HEK293 (cell line): Measurements from ENCODE around the gene LMBRD2.
"Not testable (repeated sequence)": the region's sequence is repeated elsewhere in the genome, so short reads cannot be mapped to it uniquely, and the experiment has no call there.

ENCODE experiments used
- CTCF ChIA-PET: fragments of 350-600 bp; formaldehyde crosslinking; extraction: SDS; loops from one replicate; lab custom pipeline; 2021; ENCODE audit warnings: antibody characterized with exemption; lab: Yijun Ruan, JAX
- POLR2A ChIA-PET: fragments of 300-600 bp; formaldehyde crosslinking; extraction: SDS; loops from one replicate; lab custom pipeline; 2020; ENCODE audit warnings: antibody characterized with exemption, inconsistent platforms; lab: Yijun Ruan, JAX
- H3K27ac ChIP-seq: fragments of 200-500 bp; sonication (Bioruptor generic); 2 replicates; pipeline ENCODE4 v1.5.1; 2014; ENCODE audit warnings: low read depth, low read length, control low read depth, inconsistent platforms; ENCODE audit errors: extremely low read depth
- H3K36me3 ChIP-seq, 2 experiments: fragments of 200-500 bp in 1 of 2; sonication (Bioruptor generic) in 1 of 2; 1 replicate in 1 of 2; 2 replicates in 1 of 2; pipeline ENCODE4 v1.5.1; 2014 to 2017; ENCODE audit warnings: inconsistent platforms in 2 of 2, low read length in 2 of 2; ENCODE audit not compliant: control insufficient read depth in 2 of 2, insufficient read depth in 1 of 2
- H3K4me1 ChIP-seq: fragments of 200-500 bp; sonication (Bioruptor generic); 2 replicates; pipeline ENCODE4 v1.5.1; 2014; ENCODE audit warnings: mild to moderate bottlenecking, low read length, inconsistent platforms; ENCODE audit not compliant: control insufficient read depth, insufficient read depth
- H3K4me3 ChIP-seq: 2 replicates; pipeline ENCODE4 v1.5.1; 2011; ENCODE audit warnings: low read depth, mild to moderate bottlenecking, control low read depth, low read length, moderate library complexity
- H3K9me3 ChIP-seq: fragments of 200-500 bp; sonication (Bioruptor generic); 2 replicates; pipeline ENCODE4 v1.5.1; 2014; ENCODE audit warnings: low read depth, low read length, inconsistent platforms; ENCODE audit not compliant: control insufficient read depth, insufficient read depth
- SETDB1 ChIP-seq: IDR thresholded peaks from one replicate; pipeline ENCODE4 v1.6.1; 2017; ENCODE audit warnings: mild to moderate bottlenecking, low read length, moderate library complexity, mixed read lengths; ENCODE audit not compliant: insufficient read length
- SP2 ChIP-seq: fragments of 450-650 bp; formaldehyde crosslinking; IDR thresholded peaks from 2 replicates; pipeline ENCODE4 v1.5.1; 2016; ENCODE audit warnings: missing biosample characterization, missing genetic modification characterization
- SP7 ChIP-seq: fragments of 450-650 bp; formaldehyde crosslinking; IDR thresholded peaks from 2 replicates; pipeline ENCODE4 v1.5.1; 2016; ENCODE audit warnings: missing biosample characterization, missing genetic modification characterization
- ZBTB7A ChIP-seq: fragments of 450-650 bp; formaldehyde crosslinking; IDR thresholded peaks from 2 replicates; pipeline ENCODE4 v1.5.1; 2016; ENCODE audit warnings: low read depth, missing biosample characterization, missing genetic modification characterization
- ZNF138 ChIP-seq: fragments of 450-650 bp; formaldehyde crosslinking; IDR thresholded peaks from 2 replicates; pipeline ENCODE4 v1.5.1; 2016; ENCODE audit warnings: missing biosample characterization, missing genetic modification characterization, borderline replicate concordance
- ZNF146 ChIP-seq: fragments of 450-650 bp; formaldehyde crosslinking; IDR thresholded peaks from 2 replicates; pipeline ENCODE4 v1.5.1; 2016; ENCODE audit warnings: missing biosample characterization, missing genetic modification characterization
- ZNF19 ChIP-seq: fragments of 450-650 bp; formaldehyde crosslinking; IDR thresholded peaks from 2 replicates; pipeline ENCODE4; 2016; ENCODE audit warnings: missing biosample characterization, missing genetic modification characterization, low read depth
- ZNF280D ChIP-seq: fragments of 450-650 bp; formaldehyde crosslinking; IDR thresholded peaks from 2 replicates; pipeline ENCODE4 v1.5.1; 2016; ENCODE audit warnings: missing biosample characterization, missing genetic modification characterization
- ZNF335 ChIP-seq: fragments of 450-650 bp; formaldehyde crosslinking; conservative IDR thresholded peaks from 2 replicates; pipeline ENCODE4 v1.5.1; 2016; ENCODE audit warnings: missing biosample characterization, missing genetic modification characterization
- ZNF394 ChIP-seq: fragments of 450-650 bp; formaldehyde crosslinking; IDR thresholded peaks from 2 replicates; pipeline ENCODE4 v1.5.1; 2016; ENCODE audit warnings: missing biosample characterization, missing genetic modification characterization, mild to moderate bottlenecking, moderate library complexity, borderline replicate concordance
- ZNF580 ChIP-seq: fragments of 450-650 bp; formaldehyde crosslinking; IDR thresholded peaks from 2 replicates; pipeline ENCODE4 v1.5.1; 2016; ENCODE audit warnings: missing biosample characterization, missing genetic modification characterization
- ZNF621 ChIP-seq: fragments of 450-650 bp; formaldehyde crosslinking; IDR thresholded peaks from 2 replicates; pipeline ENCODE4 v1.5.1; 2017; ENCODE audit warnings: missing biosample characterization, missing genetic modification characterization
- ZNF701 ChIP-seq: fragments of 450-650 bp; formaldehyde crosslinking; IDR thresholded peaks from 2 replicates; pipeline ENCODE4 v1.5.1; 2016; ENCODE audit warnings: missing biosample characterization, missing genetic modification characterization
- ZNF747 ChIP-seq: fragments of 450-650 bp; formaldehyde crosslinking; IDR thresholded peaks from 2 replicates; pipeline ENCODE4 v1.5.1; 2016; ENCODE audit warnings: missing biosample characterization, missing genetic modification characterization
- ZNF843 ChIP-seq: fragments of 450-650 bp; formaldehyde crosslinking; IDR thresholded peaks from 2 replicates; pipeline ENCODE4 v1.5.1; 2016; ENCODE audit warnings: missing biosample characterization, missing genetic modification characterization
- TF ChIP-seq, protein P1 (sequence below): fragments of 450-650 bp; formaldehyde crosslinking; IDR thresholded peaks from 2 replicates; pipeline ENCODE4 v1.5.1; 2016; ENCODE audit warnings: missing biosample characterization, missing genetic modification characterization, borderline replicate concordance

The LMBRD2 gene

DNA sequence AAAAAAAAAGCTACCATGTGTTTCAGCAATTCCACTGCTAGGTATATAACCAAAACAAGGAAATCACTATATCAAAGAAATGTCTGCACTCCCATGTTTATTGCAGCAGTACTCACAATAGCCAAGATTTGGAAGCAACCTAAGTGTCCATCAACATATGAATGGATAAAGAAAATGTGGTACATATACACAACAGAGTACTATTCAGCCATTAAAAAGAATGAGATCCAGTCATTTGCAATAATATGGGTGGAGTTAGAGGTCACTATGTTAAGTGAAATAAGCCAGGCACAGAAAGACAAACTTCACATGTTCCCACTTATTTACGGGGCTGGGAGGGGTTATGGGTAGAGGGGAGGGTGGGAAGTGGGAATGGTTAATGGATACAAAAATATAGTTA lies 18.7 kb downstream of the LMBRD2 start:
- ChIA-PET POLR2A (interaction anchor here (0.5 kb wide), 1 partner anchor 20 kb away, joined by 4 read pairs; no protein-coding TSS in a partner anchor), CTCF (interaction anchor here (0.6 kb wide), 2 partner anchors 74 to 105 kb away, joined by 3 read pairs; no protein-coding TSS in a partner anchor)
- TF ChIP-seq ZNF146 (tag by site-specific recombination): peak; percentile 60
- H3K9me3 ChIP-seq, H3K4me1 ChIP-seq, H3K27ac ChIP-seq, H3K4me3 ChIP-seq: not testable (repeated sequence)
- peaks cover 0 to 12% of the 10 kb centered on the region in 2 experiments; a peak in 1 of 3 replicates for H3K36me3 ChIP-seq

GRCh38 chr5:36129666-36130065 lies 22.0 kb downstream of the LMBRD2 start:
- not testable (repeated sequence) for H3K36me3 ChIP-seq
- CTCF ChIA-PET: interaction anchor here (0.7 kb wide), 1 partner anchor 11 kb away, joined by 6 read pairs; no protein-coding TSS in a partner anchor

GRCh38 chr5:36128795-36129194 lies 22.9 kb downstream of the LMBRD2 start:
- Histone ChIP-seq H3K9me3 (no peaks in the 10 kb centered on the region), H3K4me1 (no peaks in the 10 kb centered on the region), H3K27ac (no peak overlapping the region), H3K4me3 (no peak overlapping the region), H3K36me3 (peaks cover 0 to 6% of the 10 kb centered on the region in 2 experiments; a peak in 1 of 3 replicates)
- TF ChIP-seq SETDB1: no peak
- TF ChIP-seq ZNF335: no peak
- no peak for TF ChIP-seq ZNF843
- TF ChIP-seq ZNF394: no peak
- no peak for TF ChIP-seq ZBTB7A (tag by site-specific recombination)
- no peak for TF ChIP-seq SP2 (tag by site-specific recombination)
- no peak for TF ChIP-seq ZNF747 (tag by site-specific recombination)
- TF ChIP-seq, protein P1, sequence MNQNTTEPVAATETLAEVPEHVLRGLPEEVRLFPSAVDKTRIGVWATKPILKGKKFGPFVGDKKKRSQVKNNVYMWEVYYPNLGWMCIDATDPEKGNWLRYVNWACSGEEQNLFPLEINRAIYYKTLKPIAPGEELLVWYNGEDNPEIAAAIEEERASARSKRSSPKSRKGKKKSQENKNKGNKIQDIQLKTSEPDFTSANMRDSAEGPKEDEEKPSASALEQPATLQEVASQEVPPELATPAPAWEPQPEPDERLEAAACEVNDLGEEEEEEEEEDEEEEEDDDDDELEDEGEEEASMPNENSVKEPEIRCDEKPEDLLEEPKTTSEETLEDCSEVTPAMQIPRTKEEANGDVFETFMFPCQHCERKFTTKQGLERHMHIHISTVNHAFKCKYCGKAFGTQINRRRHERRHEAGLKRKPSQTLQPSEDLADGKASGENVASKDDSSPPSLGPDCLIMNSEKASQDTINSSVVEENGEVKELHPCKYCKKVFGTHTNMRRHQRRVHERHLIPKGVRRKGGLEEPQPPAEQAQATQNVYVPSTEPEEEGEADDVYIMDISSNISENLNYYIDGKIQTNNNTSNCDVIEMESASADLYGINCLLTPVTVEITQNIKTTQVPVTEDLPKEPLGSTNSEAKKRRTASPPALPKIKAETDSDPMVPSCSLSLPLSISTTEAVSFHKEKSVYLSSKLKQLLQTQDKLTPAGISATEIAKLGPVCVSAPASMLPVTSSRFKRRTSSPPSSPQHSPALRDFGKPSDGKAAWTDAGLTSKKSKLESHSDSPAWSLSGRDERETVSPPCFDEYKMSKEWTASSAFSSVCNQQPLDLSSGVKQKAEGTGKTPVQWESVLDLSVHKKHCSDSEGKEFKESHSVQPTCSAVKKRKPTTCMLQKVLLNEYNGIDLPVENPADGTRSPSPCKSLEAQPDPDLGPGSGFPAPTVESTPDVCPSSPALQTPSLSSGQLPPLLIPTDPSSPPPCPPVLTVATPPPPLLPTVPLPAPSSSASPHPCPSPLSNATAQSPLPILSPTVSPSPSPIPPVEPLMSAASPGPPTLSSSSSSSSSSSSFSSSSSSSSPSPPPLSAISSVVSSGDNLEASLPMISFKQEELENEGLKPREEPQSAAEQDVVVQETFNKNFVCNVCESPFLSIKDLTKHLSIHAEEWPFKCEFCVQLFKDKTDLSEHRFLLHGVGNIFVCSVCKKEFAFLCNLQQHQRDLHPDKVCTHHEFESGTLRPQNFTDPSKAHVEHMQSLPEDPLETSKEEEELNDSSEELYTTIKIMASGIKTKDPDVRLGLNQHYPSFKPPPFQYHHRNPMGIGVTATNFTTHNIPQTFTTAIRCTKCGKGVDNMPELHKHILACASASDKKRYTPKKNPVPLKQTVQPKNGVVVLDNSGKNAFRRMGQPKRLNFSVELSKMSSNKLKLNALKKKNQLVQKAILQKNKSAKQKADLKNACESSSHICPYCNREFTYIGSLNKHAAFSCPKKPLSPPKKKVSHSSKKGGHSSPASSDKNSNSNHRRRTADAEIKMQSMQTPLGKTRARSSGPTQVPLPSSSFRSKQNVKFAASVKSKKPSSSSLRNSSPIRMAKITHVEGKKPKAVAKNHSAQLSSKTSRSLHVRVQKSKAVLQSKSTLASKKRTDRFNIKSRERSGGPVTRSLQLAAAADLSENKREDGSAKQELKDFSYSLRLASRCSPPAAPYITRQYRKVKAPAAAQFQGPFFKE (tag by site-specific recombination): no peak
- no peak for TF ChIP-seq ZNF701 (tag by site-specific recombination)
- TF ChIP-seq ZNF138 (tag by site-specific recombination): no peak
- TF ChIP-seq ZNF19 (tag by site-specific recombination): no peak
- no peak for TF ChIP-seq SP7 (tag by site-specific recombination)
- no peak for TF ChIP-seq ZNF621 (tag by site-specific recombination)
- TF ChIP-seq ZNF146 (tag by site-specific recombination): no peak
- ChIA-PET CTCF (interaction anchor here (0.6 kb wide), 1 partner anchor 26 kb away, joined by 3 read pairs; no protein-coding TSS in a partner anchor), POLR2A (no interaction called here)

More at GRCh38 chr5:36129666-36130065, 22.0 kb downstream of the LMBRD2 start:
- POLR2A ChIA-PET: interaction anchor here (0.6 kb wide), 1 partner anchor 11 kb away, joined by 3 read pairs; no protein-coding TSS in a partner anchor
- TF ChIP-seq ZNF146 (tag by site-specific recombination): peak; percentile 94
- TF ChIP-seq ZNF280D (tag by site-specific recombination): peak; percentile 78
- 0 out of 2 replicates have a peak, but pooled peaks have one; percentile 26 for TF ChIP-seq ZNF580
- not testable (repeated sequence) for H3K4me3 ChIP-seq, H3K27ac ChIP-seq, H3K4me1 ChIP-seq, H3K9me3 ChIP-seq
